ENCODE results near the gene PAIP2B.

PAIP2B gene

GRCh38 chr2:71224457-71224856 is 2.4 kb downstream of the PAIP2B start:
- Histone ChIP-seq H4K20me1 (no peaks in the 10 kb centered on the region), H3K4me3 (no peak overlapping the region), H3K4me2 (no peak overlapping the region), H3K27me3 (no peaks in the 10 kb centered on the region), H3K4me1 (peaks cover 11% of the 10 kb centered on the region; the same call in 1 of the 2 replicates), H3K9ac (no peak overlapping the region), H3K9me3 (peaks cover 7% of the 10 kb centered on the region; the same call in 1 of the 2 replicates), H3K27ac (no peak overlapping the region), H3K36me3 (no peaks in the 10 kb centered on the region)
- no peak for TF ChIP-seq Cebpa-rat (IDR thresholded peaks at IDR 0.05)

DNA sequence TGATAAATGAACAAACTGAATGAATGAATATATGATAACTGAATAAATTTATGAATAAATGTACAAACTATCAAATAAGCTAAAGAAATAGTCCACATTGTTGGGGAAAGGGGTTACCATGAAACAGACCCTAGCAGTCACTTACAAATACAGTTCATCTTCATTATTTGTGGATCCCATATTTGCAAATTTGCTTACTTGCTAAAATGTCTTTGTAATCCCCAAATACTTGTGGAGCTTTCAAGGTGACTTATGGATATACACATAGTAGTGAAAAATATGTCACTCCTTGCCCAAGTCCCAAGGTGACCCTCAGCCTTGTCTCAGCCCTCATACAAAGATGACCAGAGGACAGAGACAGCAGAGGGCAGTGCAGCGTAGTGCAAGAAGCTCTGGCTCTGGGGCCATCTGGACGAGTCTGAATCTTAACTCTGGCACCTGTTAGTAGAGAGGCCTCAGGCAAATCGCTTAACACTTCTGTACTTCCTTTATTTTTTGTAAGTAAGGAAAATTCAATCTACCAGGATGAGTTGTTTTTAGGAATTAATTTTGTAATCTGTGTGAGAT is 3.1 kb downstream of the PAIP2B start:
- peaks cover 7% of the 10 kb centered on the region; the same call in 1 of the 2 replicates for H3K9me3 ChIP-seq
- no peak overlapping the region for H3K4me2 ChIP-seq
- TF ChIP-seq Cebpa-rat (IDR thresholded peaks at IDR 0.05) = no peak
- no peak overlapping the region for H3K9ac ChIP-seq
- no peak overlapping the region for H3K4me3 ChIP-seq
- H3K36me3 ChIP-seq = no peaks in the 10 kb centered on the region
- no peaks in the 10 kb centered on the region for H3K27me3 ChIP-seq
- H3K27ac ChIP-seq = no peak overlapping the region
- peaks cover 11% of the 10 kb centered on the region; the same call in 1 of the 2 replicates for H3K4me1 ChIP-seq
- H4K20me1 ChIP-seq = no peaks in the 10 kb centered on the region

DNA sequence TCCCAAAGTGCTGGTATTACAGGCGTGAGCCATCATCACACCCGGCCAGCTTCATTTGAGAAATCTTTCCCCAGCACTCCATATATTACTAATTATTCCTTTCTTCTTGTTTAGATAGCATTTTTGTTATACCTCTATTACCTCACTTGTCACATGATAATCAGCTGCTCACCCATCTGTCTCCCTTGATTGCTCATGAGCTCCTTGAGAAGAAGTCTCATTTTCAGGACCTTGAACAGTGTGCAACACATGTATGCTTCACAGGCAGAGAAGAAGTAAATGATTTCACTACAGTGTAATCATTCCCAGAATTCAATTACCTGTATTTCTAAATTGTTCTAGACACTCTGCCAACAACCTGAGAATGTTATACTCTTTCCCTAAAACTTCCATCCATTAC is 6.2 kb downstream of the PAIP2B start:
- no peak overlapping the region for H3K9ac ChIP-seq
- H3K27ac ChIP-seq = no peak overlapping the region
- no peak overlapping the region for H3K4me3 ChIP-seq
- TF ChIP-seq Cebpa-rat (IDR thresholded peaks at IDR 0.05) = no peak
- H3K36me3 ChIP-seq = no peaks in the 10 kb centered on the region
- no peak overlapping the region for H3K4me2 ChIP-seq
- H4K20me1 ChIP-seq = no peaks in the 10 kb centered on the region
- peaks cover 2% of the 10 kb centered on the region; the same call in 1 of the 2 replicates for H3K4me1 ChIP-seq
- no peaks in the 10 kb centered on the region for H3K27me3 ChIP-seq
- no peaks in the 10 kb centered on the region for H3K9me3 ChIP-seq

DNA sequence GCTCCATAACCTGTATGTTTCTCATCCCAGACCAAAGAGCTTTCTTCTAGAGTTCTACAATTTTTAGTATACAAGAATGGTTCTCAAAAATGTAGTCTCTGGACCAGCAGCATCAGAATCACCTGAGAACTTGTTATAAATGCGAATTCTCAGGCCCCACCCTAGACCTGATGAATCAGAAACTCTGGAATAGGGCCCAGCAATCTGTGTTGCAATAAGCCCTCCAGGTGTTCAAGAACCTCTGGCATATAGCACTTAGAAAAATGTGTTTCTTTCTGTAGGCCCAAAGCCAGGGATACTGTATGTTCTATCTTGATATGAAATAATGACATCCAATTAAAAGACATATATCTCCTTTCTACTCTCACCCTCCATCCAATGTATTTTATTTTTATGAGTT is 10.4 kb downstream of the PAIP2B start:
- no peak overlapping the region for H3K9ac ChIP-seq
- no peaks in the 10 kb centered on the region for H3K9me3 ChIP-seq
- TF ChIP-seq Cebpa-rat (IDR thresholded peaks at IDR 0.05) = no peak
- H3K4me1 ChIP-seq = peaks cover 7% of the 10 kb centered on the region
- H3K4me2 ChIP-seq = no peak overlapping the region
- no peak overlapping the region for H3K4me3 ChIP-seq
- no peak overlapping the region for H3K27ac ChIP-seq
- no peaks in the 10 kb centered on the region for H3K27me3 ChIP-seq
- H3K36me3 ChIP-seq = no peaks in the 10 kb centered on the region
- H4K20me1 ChIP-seq = no peaks in the 10 kb centered on the region

DNA sequence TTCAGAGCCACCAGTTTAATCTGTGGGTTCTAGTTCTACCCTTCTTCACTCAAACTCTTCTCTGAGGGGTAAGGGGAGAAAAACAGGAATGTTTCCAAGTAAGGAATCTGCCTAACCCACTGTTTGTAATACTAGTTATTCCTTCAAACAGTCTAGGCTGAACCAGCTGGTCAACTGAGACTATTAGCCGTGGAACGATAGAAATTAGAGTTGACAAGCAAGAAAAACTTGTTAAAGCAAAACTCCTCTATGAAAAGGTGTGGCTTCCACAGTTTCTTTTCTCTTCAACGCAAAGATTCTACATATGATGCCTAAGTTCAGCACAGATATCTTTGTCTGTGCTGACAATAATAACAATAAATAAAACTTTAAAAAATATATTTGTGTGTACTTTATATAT is 11.5 kb downstream of the PAIP2B start:
- Histone ChIP-seq H3K9ac (no peak overlapping the region), H3K4me1 (peaks cover 7% of the 10 kb centered on the region), H3K36me3 (no peaks in the 10 kb centered on the region), H3K4me3 (no peak overlapping the region), H4K20me1 (no peaks in the 10 kb centered on the region), H3K9me3 (no peaks in the 10 kb centered on the region), H3K27ac (no peak overlapping the region), H3K27me3 (no peaks in the 10 kb centered on the region), H3K4me2 (no peak overlapping the region)
- no peak for TF ChIP-seq Cebpa-rat (IDR thresholded peaks at IDR 0.05)

DNA sequence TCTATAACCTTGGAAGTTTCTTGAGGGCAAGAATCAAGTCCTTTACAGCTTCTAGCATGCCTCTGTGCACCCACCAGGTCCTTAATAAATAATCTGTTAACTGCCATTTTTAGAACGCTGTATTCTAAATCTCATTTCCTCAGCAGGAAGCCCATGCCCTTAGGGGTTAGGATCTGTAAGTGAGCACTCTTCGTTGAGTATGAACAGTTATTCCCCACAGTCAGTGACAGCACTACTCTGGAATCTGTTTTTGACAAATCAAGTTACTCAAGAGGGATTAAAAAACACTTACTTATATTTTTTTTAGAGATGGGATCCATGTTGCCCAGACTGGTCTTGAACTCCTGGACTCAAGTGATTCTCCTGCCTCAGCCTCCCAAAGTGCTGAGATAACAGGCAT is 14.6 kb downstream of the PAIP2B start:
- TF ChIP-seq Cebpa-rat (IDR thresholded peaks at IDR 0.05) = no peak
- H3K27me3 ChIP-seq = no peaks in the 10 kb centered on the region
- no peaks in the 10 kb centered on the region for H4K20me1 ChIP-seq
- no peaks in the 10 kb centered on the region for H3K9me3 ChIP-seq
- no peak overlapping the region for H3K27ac ChIP-seq
- H3K36me3 ChIP-seq = no peaks in the 10 kb centered on the region
- peaks cover 7% of the 10 kb centered on the region for H3K4me1 ChIP-seq
- no peak overlapping the region for H3K4me3 ChIP-seq
- peak overlapping the region; percentile 20 for H3K4me2 ChIP-seq
- no peak overlapping the region for H3K9ac ChIP-seq

DNA sequence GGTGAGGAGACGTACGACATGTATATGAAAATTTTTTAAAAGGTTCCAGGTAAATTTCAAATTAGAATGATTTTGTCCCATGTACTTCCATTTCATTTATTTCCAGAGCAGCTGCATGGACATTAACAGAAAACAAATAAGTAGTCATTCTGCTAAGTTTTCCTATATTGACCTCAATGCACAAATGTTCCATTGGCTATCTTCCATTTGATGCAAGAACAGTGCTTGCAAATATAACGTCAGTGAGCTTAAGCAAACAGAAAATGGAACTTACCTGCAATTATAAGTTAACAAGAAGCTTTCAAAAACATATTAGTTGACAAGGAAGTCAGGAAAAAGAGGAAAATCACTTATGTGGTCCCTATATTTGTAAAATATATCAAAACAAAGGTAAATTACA is 16.6 kb downstream of the PAIP2B start:
- no peak overlapping the region for H3K4me2 ChIP-seq
- H4K20me1 ChIP-seq = no peaks in the 10 kb centered on the region
- no peak overlapping the region for H3K9ac ChIP-seq
- no peak for TF ChIP-seq Cebpa-rat (IDR thresholded peaks at IDR 0.05)
- H3K9me3 ChIP-seq = no peaks in the 10 kb centered on the region
- H3K27me3 ChIP-seq = no peaks in the 10 kb centered on the region
- H3K27ac ChIP-seq = no peak overlapping the region
- no peaks in the 10 kb centered on the region for H3K36me3 ChIP-seq
- peaks cover 7% of the 10 kb centered on the region for H3K4me1 ChIP-seq
- no peak overlapping the region for H3K4me3 ChIP-seq

DNA sequence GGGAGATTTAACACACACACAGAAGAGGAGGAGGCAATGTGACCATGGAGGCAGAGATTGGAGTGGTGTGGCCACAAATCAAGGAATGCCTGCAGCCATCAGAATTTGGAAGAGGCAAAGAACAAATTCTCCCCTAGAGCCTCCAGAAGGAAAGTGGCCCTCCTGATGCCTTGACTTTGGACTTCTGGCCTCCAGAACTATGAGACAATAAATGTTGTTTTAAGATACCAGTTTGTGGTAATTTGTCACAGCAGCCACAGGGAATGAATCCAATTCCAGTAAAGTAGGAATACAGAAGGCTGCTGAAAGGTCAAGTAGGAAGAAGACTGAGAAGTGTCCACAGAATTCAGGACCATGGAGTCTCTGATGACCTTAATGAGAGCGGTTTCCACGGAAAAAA is 18.1 kb downstream of the PAIP2B start:
- no peaks in the 10 kb centered on the region for H3K36me3 ChIP-seq
- peaks cover 7% of the 10 kb centered on the region for H3K4me1 ChIP-seq
- no peak overlapping the region for H3K4me2 ChIP-seq
- H3K27ac ChIP-seq = no peak overlapping the region
- TF ChIP-seq Cebpa-rat (IDR thresholded peaks at IDR 0.05) = no peak
- no peak overlapping the region for H3K9ac ChIP-seq
- no peak overlapping the region for H3K4me3 ChIP-seq
- H4K20me1 ChIP-seq = no peaks in the 10 kb centered on the region
- no peaks in the 10 kb centered on the region for H3K9me3 ChIP-seq
- H3K27me3 ChIP-seq = no peaks in the 10 kb centered on the region

DNA sequence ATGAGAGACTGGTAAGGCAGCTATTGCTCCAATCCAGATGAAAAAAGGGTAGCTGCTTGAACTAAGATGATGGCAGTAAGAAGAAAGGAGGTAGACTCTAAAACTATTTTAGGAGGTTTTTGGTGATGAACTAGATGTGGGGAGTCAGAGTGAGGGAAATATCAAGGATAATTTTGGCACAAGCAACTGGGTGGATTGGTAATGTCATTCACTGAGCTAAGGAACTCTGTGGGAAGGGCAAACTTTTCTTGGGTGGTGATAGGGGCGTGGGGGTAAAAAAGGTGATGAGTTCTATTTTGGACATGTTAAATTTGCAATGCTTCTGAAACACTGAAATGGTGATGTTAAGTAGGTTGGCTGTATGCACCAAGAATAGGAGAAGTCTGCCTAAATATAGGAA is 19.3 kb downstream of the PAIP2B start:
- peaks cover 7% of the 10 kb centered on the region for H3K4me1 ChIP-seq
- no peak overlapping the region for H3K27ac ChIP-seq
- no peaks in the 10 kb centered on the region for H4K20me1 ChIP-seq
- H3K4me2 ChIP-seq = no peak overlapping the region
- H3K27me3 ChIP-seq = no peaks in the 10 kb centered on the region
- no peak overlapping the region for H3K4me3 ChIP-seq
- no peak overlapping the region for H3K9ac ChIP-seq
- H3K36me3 ChIP-seq = no peaks in the 10 kb centered on the region
- H3K9me3 ChIP-seq = no peaks in the 10 kb centered on the region
- no peak for TF ChIP-seq Cebpa-rat (IDR thresholded peaks at IDR 0.05)

GRCh38 chr2:71206271-71206670 is 20.6 kb downstream of the PAIP2B start:
- Histone ChIP-seq H3K4me1 (no peaks in the 10 kb centered on the region), H3K27ac (no peak overlapping the region), H3K9me3 (no peaks in the 10 kb centered on the region), H4K20me1 (no peaks in the 10 kb centered on the region), H3K36me3 (no peaks in the 10 kb centered on the region), H3K4me2 (no peak overlapping the region), H3K4me3 (no peak overlapping the region), H3K9ac (no peak overlapping the region), H3K27me3 (no peaks in the 10 kb centered on the region)
- no peak for TF ChIP-seq Cebpa-rat (IDR thresholded peaks at IDR 0.05)

- H3K4me1 ChIP-seq = no peaks in the 10 kb centered on the region
- no peak for TF ChIP-seq Cebpa-rat (IDR thresholded peaks at IDR 0.05)
Measured at GRCh38 chr2:71191570-71191943, 35.3 kb downstream of the PAIP2B start.

More at GRCh38 chr2:71191570-71191943, 35.3 kb downstream of the PAIP2B start:
- H3K36me3 ChIP-seq = no peaks in the 10 kb centered on the region
- H4K20me1 ChIP-seq = no peaks in the 10 kb centered on the region
- no peak overlapping the region for H3K4me3 ChIP-seq
- no peaks in the 10 kb centered on the region for H3K27me3 ChIP-seq
- no peaks in the 10 kb centered on the region for H3K9me3 ChIP-seq
- H3K9ac ChIP-seq = no peak overlapping the region
- H3K27ac ChIP-seq = no peak overlapping the region
- H3K4me2 ChIP-seq = no peak overlapping the region

Measured in BLaER1 (cell line).